PC-3 (cell line): Measurements from ENCODE around the gene SMIM36. TPM values are rescaled to one million over a fixed set of nuclear protein-coding genes. Genes with fewer than 3 reads are reported as not detected.

Experiments used
- ATAC-seq: fragments of 200-7000 bp; cut with Tn5 transposase; 2 replicates; pipeline ENCODE4 v1.9.1; 2020; ENCODE audit warnings: mild to moderate bottlenecking, moderate library complexity
- BruUV-seq: library from RNA; stranded (reverse); fragments of 400-500 nt; replicated peaks from 2 replicates; lab custom pipeline; 2021; lab: Mats Ljungman, UMichigan
- CTCF ChIA-PET: fragments of 300-600 bp; sonication (Branson Sonifier 250); formaldehyde crosslinking; loops from one replicate; lab custom pipeline; 2022; ENCODE audit warnings: antibody characterized with exemption; lab: Charles Lee
- POLR2A ChIA-PET: fragments of 300-600 bp; sonication (Branson Sonifier 250); formaldehyde crosslinking; loops from one replicate; lab custom pipeline; 2022; ENCODE audit warnings: antibody characterized with exemption; ENCODE audit not compliant: unreplicated experiment; lab: Charles Lee
- DNase-seq: peaks from one replicate; pipeline ENCODE4 v3.0.0-alpha.2; 2015
- H2AFZ ChIP-seq: fragments of 300-600 bp; sonication (generic); 2 replicates; pipeline ENCODE4 v1.6.0; 2016; ENCODE audit warnings: antibody characterized with exemption, low read length
- H3F3A ChIP-seq: fragments of 300-600 bp; sonication (generic); one replicate; pipeline ENCODE4 v1.6.0; 2017; ENCODE audit warnings: antibody characterized with exemption, low read length, control low read depth, mild to moderate bottlenecking; ENCODE audit not compliant: unreplicated experiment
- H3K27ac ChIP-seq: fragments of 300-600 bp; sonication (generic); 2 replicates; pipeline ENCODE4 v1.5.1; 2016; ENCODE audit warnings: mild to moderate bottlenecking, low read length
- H3K27me3 ChIP-seq: fragments of 300-600 bp; sonication (generic); 2 replicates; pipeline ENCODE4 v1.6.1; 2016; ENCODE audit warnings: low read length, mixed read lengths
- H3K36me3 ChIP-seq: fragments of 300-600 bp; sonication (generic); 2 replicates; pipeline ENCODE4 v1.6.1; 2016; ENCODE audit warnings: low read depth, mixed run types, low read length, mixed read lengths
- H3K4me1 ChIP-seq: fragments of 300-600 bp; sonication (generic); 2 replicates; pipeline ENCODE4 v1.5.1; 2016; ENCODE audit warnings: low read length; ENCODE audit not compliant: insufficient read depth
- H3K4me2 ChIP-seq: fragments of 300-600 bp; sonication (generic); 2 replicates; pipeline ENCODE4 v1.6.0; 2016; ENCODE audit warnings: low read length
- H3K4me3 ChIP-seq: fragments of 300-600 bp; sonication (generic); 2 replicates; pipeline ENCODE4 v1.5.1; 2016; ENCODE audit warnings: mild to moderate bottlenecking, low read length, mixed read lengths
- H3K79me2 ChIP-seq: fragments of 300-600 bp; sonication (generic); 2 replicates; pipeline ENCODE4 v1.6.1; 2017; ENCODE audit warnings: low read length, mixed read lengths
- H3K9ac ChIP-seq: fragments of 300-600 bp; sonication (generic); 2 replicates; pipeline ENCODE4 v1.6.0; 2016; ENCODE audit warnings: mild to moderate bottlenecking, low read length
- H3K9me2 ChIP-seq: fragments of 300-600 bp; sonication (generic); replicated peaks from 2 replicates; pipeline ENCODE4 v1.6.1; 2016; ENCODE audit warnings: mixed run types, low read length, mixed read lengths
- H3K9me3 ChIP-seq: fragments of 300-600 bp; sonication (generic); 2 replicates; pipeline ENCODE4 v1.6.1; 2016; ENCODE audit warnings: low read length, mixed read lengths
- H4K20me1 ChIP-seq: fragments of 300-600 bp; sonication (generic); 2 replicates; pipeline ENCODE4 v1.6.1; 2016; ENCODE audit warnings: low read length, mixed read lengths
- EZH2 ChIP-seq: fragments of 300-600 bp; sonication (generic); IDR thresholded peaks from one replicate; pipeline ENCODE4 v1.6.1; 2017; ENCODE audit warnings: antibody characterized with exemption, mild to moderate bottlenecking, low read length; ENCODE audit not compliant: unreplicated experiment
- EZH2phosphoT487 ChIP-seq: fragments of 300-600 bp; sonication (generic); IDR thresholded peaks from 2 replicates; pipeline ENCODE4 v1.6.1; 2018; ENCODE audit warnings: mild to moderate bottlenecking, antibody characterized with exemption, low read length, borderline replicate concordance
- intact Hi-C: fragments of 100-400 bp; cut with micrococcal nuclease; formaldehyde crosslinking; loops from 2 replicates; pipeline ENCODE4 v1.9.0; 2023
- total RNA-seq: library from RNA; depleted of rRNA; stranded (reverse); fragments of >200 nt; gene quantifications from 2 replicates; pipeline ENCODE4 v1.2.3, GENCODE V29; 2014
- TF ChIP-seq, protein P1 (sequence below): fragments of 300-600 bp; sonication (generic); conservative IDR thresholded peaks from 2 replicates; pipeline ENCODE4 v1.5.1; 2017; ENCODE audit warnings: antibody characterized with exemption, low read depth, mild to moderate bottlenecking, low read length

Gene SMIM36
- total RNA-seq, 1 experiment from 2014 or later: not detected

GRCh38 chr17:55441544-55441943, 69.7 kb downstream of the SMIM36 start:
- H3K4me2 ChIP-seq: no peak overlapping the region
- TF ChIP-seq EZH2 (no peak), EZH2phosphoT487 (no peak)
- TF ChIP-seq, protein P1, sequence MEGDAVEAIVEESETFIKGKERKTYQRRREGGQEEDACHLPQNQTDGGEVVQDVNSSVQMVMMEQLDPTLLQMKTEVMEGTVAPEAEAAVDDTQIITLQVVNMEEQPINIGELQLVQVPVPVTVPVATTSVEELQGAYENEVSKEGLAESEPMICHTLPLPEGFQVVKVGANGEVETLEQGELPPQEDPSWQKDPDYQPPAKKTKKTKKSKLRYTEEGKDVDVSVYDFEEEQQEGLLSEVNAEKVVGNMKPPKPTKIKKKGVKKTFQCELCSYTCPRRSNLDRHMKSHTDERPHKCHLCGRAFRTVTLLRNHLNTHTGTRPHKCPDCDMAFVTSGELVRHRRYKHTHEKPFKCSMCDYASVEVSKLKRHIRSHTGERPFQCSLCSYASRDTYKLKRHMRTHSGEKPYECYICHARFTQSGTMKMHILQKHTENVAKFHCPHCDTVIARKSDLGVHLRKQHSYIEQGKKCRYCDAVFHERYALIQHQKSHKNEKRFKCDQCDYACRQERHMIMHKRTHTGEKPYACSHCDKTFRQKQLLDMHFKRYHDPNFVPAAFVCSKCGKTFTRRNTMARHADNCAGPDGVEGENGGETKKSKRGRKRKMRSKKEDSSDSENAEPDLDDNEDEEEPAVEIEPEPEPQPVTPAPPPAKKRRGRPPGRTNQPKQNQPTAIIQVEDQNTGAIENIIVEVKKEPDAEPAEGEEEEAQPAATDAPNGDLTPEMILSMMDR: no peak
- H4K20me1 ChIP-seq: no peaks in the 10 kb centered on the region
- H3K27ac ChIP-seq: no peak overlapping the region
- H3K4me1 ChIP-seq: peaks cover 5% of the 10 kb centered on the region
- no peaks in the 10 kb centered on the region for H3F3A ChIP-seq
- no peaks in the 10 kb centered on the region for H3K79me2 ChIP-seq
- no peaks in the 10 kb centered on the region for H3K9me2 ChIP-seq
- ATAC-seq (0 out of 2 replicates have a peak, but pooled peaks have one; percentile 18), DNase-seq (no peak)
- ChIA-PET POLR2A (no interaction called here), CTCF (no interaction called here)
- H3K27me3 ChIP-seq: no peaks in the 10 kb centered on the region
- no TSS peak for BruUV-seq
- no peaks in the 10 kb centered on the region for H3K9me3 ChIP-seq
- H2AFZ ChIP-seq: no peak overlapping the region
- H3K9ac ChIP-seq: no peak overlapping the region
- no peaks in the 10 kb centered on the region for H3K36me3 ChIP-seq
- intact Hi-C loops: no loop called here
- no peak overlapping the region for H3K4me3 ChIP-seq

DNA sequence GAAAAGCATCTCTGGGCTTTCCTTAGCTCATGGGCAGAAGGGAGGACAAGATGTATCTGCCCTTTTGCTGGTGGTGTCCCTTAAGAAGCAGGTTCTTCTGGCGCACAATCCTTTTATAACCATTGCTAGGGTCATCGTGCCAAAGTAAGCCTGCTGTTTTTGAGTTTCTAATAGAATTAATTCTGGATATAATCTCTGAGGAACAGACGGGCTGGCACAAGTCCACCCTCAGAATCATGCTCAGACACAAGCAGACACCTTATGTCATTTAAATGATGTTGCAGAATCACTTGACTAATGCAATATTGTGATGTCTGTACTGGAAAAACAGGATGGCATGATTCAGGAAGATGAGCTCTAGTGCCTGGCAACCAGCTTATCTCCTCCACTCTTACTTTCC, 70.9 kb downstream of the SMIM36 start:
- no peak overlapping the region for H3K4me3 ChIP-seq
- no peaks in the 10 kb centered on the region for H3K9me3 ChIP-seq
- CTCF ChIA-PET: no interaction called here
- BruUV-seq: no TSS peak
- intact Hi-C loops: no loop called here
- POLR2A ChIA-PET: no interaction called here
- H3K4me1 ChIP-seq: peaks cover 5% of the 10 kb centered on the region
- TF ChIP-seq EZH2 (no peak), EZH2phosphoT487 (no peak)
- TF ChIP-seq, protein P1: no peak
- no peak for ATAC-seq
- no peak overlapping the region for H3K9ac ChIP-seq
- no peaks in the 10 kb centered on the region for H3K27me3 ChIP-seq
- H2AFZ ChIP-seq: no peak overlapping the region
- DNase-seq: no peak
- H3K79me2 ChIP-seq: no peaks in the 10 kb centered on the region
- no peaks in the 10 kb centered on the region for H3F3A ChIP-seq
- no peak overlapping the region for H3K4me2 ChIP-seq
- H3K9me2 ChIP-seq: no peaks in the 10 kb centered on the region
- no peaks in the 10 kb centered on the region for H4K20me1 ChIP-seq
- no peaks in the 10 kb centered on the region for H3K36me3 ChIP-seq
- H3K27ac ChIP-seq: no peak overlapping the region

- Histone ChIP-seq H3K27me3 (no peaks in the 10 kb centered on the region), H3K9me3 (no peaks in the 10 kb centered on the region), H3K9me2 (no peaks in the 10 kb centered on the region), H3K36me3 (no peaks in the 10 kb centered on the region), H3K4me2 (no peak overlapping the region), H3K9ac (no peak overlapping the region), H3F3A (peaks cover 6% of the 10 kb centered on the region), H3K4me3 (no peak overlapping the region), H2AFZ (no peak overlapping the region), H3K79me2 (no peaks in the 10 kb centered on the region), H4K20me1 (no peaks in the 10 kb centered on the region), H3K27ac (no peak overlapping the region), H3K4me1 (peaks cover 27% of the 10 kb centered on the region)
- DNase-seq: no peak
- POLR2A ChIA-PET: no interaction called here
- intact Hi-C loops: loop anchor here (10.0 kb wide), 1 partner anchor 272 kb away; no protein-coding TSS in a partner anchor
- BruUV-seq: no TSS peak
- no peak for ATAC-seq
- CTCF ChIA-PET: no interaction called here
- TF ChIP-seq EZH2phosphoT487: no peak
Observed at GRCh38 chr17:55437159-55437605, 74.1 kb downstream of the SMIM36 start.
